Hindlimb muscle (tissue), 1 donor: Measurements from ENCODE around the gene LITAF. TPM values are rescaled to one million over a fixed set of nuclear protein-coding genes. Genes with fewer than 3 reads are reported as not detected.

ENCODE experiments used
- polyA plus RNA-seq: library from polyadenylated mRNA; unstranded; fragments of 120-200 nt; gene quantifications from one replicate; pipeline ENCODE4 v1.2.1, GENCODE V29; 2013; ENCODE audit not compliant: insufficient read length

The LITAF gene
- polyA plus RNA-seq, 1 donor, result 34.9 TPM

Other genes with a start within 250 kb of the LITAF start
- gene RMI2, start 241.5 kb downstream of the LITAF start, polyA plus RNA-seq, result 6.8 TPM
- gene SNN, start 81.5 kb upstream of the LITAF start, polyA plus RNA-seq, result 28.4 TPM
- gene TXNDC11, start 155.9 kb upstream of the LITAF start, polyA plus RNA-seq, result 22.3 TPM
- 43.0 TPM for gene ZC3H7A, start 210.3 kb upstream of the LITAF start, polyA plus RNA-seq